ENCODE results near the gene WBP4.
"Not testable (repeated sequence)": the region's sequence is repeated elsewhere in the genome, so short reads cannot be mapped to it uniquely, and the experiment has no call there.

WBP4 gene

GRCh38 chr13:41032691-41033376, 28.5 kb upstream of the WBP4 start:
- no peak for DNase-seq (ENCODE audit: low read depth)
- TF ChIP-seq, protein P1, sequence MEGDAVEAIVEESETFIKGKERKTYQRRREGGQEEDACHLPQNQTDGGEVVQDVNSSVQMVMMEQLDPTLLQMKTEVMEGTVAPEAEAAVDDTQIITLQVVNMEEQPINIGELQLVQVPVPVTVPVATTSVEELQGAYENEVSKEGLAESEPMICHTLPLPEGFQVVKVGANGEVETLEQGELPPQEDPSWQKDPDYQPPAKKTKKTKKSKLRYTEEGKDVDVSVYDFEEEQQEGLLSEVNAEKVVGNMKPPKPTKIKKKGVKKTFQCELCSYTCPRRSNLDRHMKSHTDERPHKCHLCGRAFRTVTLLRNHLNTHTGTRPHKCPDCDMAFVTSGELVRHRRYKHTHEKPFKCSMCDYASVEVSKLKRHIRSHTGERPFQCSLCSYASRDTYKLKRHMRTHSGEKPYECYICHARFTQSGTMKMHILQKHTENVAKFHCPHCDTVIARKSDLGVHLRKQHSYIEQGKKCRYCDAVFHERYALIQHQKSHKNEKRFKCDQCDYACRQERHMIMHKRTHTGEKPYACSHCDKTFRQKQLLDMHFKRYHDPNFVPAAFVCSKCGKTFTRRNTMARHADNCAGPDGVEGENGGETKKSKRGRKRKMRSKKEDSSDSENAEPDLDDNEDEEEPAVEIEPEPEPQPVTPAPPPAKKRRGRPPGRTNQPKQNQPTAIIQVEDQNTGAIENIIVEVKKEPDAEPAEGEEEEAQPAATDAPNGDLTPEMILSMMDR (IDR thresholded peaks at IDR 0.05; ENCODE audit: insufficient read depth, low read depth, low read length, missing control alignments), result no peak

DNA sequence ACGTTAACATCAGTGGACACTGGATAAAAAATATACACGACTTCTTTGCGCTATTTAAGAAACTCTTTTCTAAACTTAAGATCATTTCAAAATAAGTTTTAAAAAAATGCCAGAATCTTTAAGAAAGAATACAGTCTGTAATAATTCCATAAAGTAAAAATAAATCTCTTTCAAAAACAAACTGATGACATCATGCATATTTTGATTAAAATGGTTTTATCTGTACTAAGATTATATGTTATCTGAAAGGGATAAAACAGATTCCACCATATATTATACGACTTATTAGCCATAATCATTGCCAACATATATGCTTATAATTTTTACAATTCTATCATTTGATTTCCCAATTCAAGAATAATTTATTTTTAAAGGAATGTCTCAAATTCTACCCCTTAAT, 26.9 kb upstream of the WBP4 start:
- DNase-seq (ENCODE audit: low read depth), result no peak
- TF ChIP-seq, protein P1 (IDR thresholded peaks at IDR 0.05; ENCODE audit: insufficient read depth, low read depth, low read length, missing control alignments), result no peak
- no peak overlapping the region for H3K4me3 ChIP-seq (ENCODE audit: low read depth, low read length)

More at GRCh38 chr13:41032691-41033376, 28.5 kb upstream of the WBP4 start:
- no peak overlapping the region for H3K4me3 ChIP-seq (ENCODE audit: low read depth, low read length)

GRCh38 chr13:41034881-41035280, 26.4 kb upstream of the WBP4 start:
- H3K4me3 ChIP-seq (ENCODE audit: low read depth, low read length), result no peak overlapping the region
- TF ChIP-seq, protein P1 (IDR thresholded peaks at IDR 0.05; ENCODE audit: insufficient read depth, low read depth, low read length, missing control alignments), result no peak
- no peak for DNase-seq (ENCODE audit: low read depth)

- H3K4me3 ChIP-seq (ENCODE audit: low read depth, low read length); DNase-seq (ENCODE audit: low read depth): not testable (repeated sequence)
These were observed 24.8 kb upstream of the WBP4 start for GRCh38 chr13:41036557-41036956.

DNA sequence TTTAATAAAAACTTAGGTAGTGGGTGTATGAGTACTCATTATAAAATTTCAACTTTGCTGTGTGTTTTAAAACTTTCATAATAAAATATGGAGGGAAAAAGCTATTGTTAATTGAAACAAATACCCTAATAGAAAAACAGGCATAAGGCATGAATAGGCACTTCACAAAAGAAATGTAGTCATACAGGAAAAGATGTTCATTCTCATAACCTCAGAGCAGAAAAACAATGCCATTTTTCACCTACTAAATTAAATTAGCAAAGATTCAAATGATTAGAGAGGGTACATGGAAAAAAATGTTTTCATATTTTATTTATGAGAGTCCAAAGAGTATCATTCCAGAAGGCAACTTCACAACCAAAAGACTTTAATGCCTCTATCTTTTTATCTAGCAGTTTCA, 21.6 kb upstream of the WBP4 start:
- no peak overlapping the region for H3K4me3 ChIP-seq (ENCODE audit: low read depth, low read length)
- TF ChIP-seq, protein P1 (IDR thresholded peaks at IDR 0.05; ENCODE audit: insufficient read depth, low read depth, low read length, missing control alignments), result no peak
- DNase-seq (ENCODE audit: low read depth), result no peak

- TF ChIP-seq, protein P1 (IDR thresholded peaks at IDR 0.05; ENCODE audit: insufficient read depth, low read depth, low read length, missing control alignments), result no peak
- DNase-seq (ENCODE audit: low read depth), result no peak
- H3K4me3 ChIP-seq (ENCODE audit: low read depth, low read length), result no peak overlapping the region
These were observed 20.6 kb upstream of the WBP4 start for GRCh38 chr13:41040584-41041334.

- H3K4me3 ChIP-seq (ENCODE audit: low read depth, low read length); DNase-seq (ENCODE audit: low read depth): not testable (repeated sequence)
These were observed 18.9 kb upstream of the WBP4 start for GRCh38 chr13:41042419-41042818.

DNA sequence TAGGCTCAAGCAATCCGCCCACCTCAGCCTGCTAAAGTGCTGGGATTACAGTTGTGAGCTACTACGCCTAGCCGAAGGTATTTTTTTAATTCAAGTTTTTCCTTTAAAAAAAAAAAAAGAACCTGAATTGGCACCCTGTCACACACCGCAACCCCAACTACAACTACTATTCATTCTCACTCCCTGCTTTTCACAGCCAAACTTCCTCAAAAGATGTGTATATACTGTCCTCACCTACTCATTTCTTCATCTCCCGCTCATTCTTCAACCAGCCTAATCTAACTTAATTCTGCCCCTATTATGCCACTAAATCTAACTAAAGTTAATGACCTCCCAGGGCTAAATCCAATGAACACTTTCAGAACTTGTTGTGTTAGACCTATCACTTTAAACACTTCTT, 12.7 kb upstream of the WBP4 start:
- TF ChIP-seq, protein P1 (IDR thresholded peaks at IDR 0.05; ENCODE audit: insufficient read depth, low read depth, low read length, missing control alignments), result no peak
- no peak for DNase-seq (ENCODE audit: low read depth)
- H3K4me3 ChIP-seq (ENCODE audit: low read depth, low read length), result no peak overlapping the region
